RWPE2 (cell line): ENCODE results near the gene MEAK7.

Experiments used
- ATAC-seq: fragments of 200-7000 bp; cut with Tn5 transposase; 3 replicates; pipeline ENCODE4 v1.9.1; 2021; ENCODE audit warnings: low read depth
- DNase-seq: peaks from one replicate; pipeline ENCODE4 v3.0.0-alpha.2; 2020; ENCODE audit warnings: low spot score
- H3K27ac ChIP-seq: fragments of 450-650 bp; 2 replicates; pipeline ENCODE4 v1.5.1; 2017; ENCODE audit warnings: mild to moderate bottlenecking; ENCODE audit not compliant: poor library complexity, severe bottlenecking
- H3K27me3 ChIP-seq: fragments of 250-450 bp; sonication (Bioruptor Pico); 2 replicates; pipeline ENCODE4 v1.5.1; 2021; ENCODE audit warnings: mild to moderate bottlenecking, moderate library complexity; ENCODE audit not compliant: insufficient read depth, poor library complexity, severe bottlenecking
- H3K36me3 ChIP-seq: fragments of 250-450 bp; sonication (Bioruptor Pico); 2 replicates; pipeline ENCODE4 v1.5.1; 2020; ENCODE audit warnings: low read depth, mild to moderate bottlenecking, moderate library complexity
- H3K4me1 ChIP-seq: fragments of 250-450 bp; sonication (Bioruptor Pico); 2 replicates; pipeline ENCODE4 v1.5.1; 2021; ENCODE audit warnings: mild to moderate bottlenecking, moderate library complexity; ENCODE audit not compliant: insufficient read depth, poor library complexity, severe bottlenecking
- H3K4me3 ChIP-seq: fragments of 250-450 bp; sonication (Bioruptor Pico); 2 replicates; pipeline ENCODE4 v1.5.1; 2021; ENCODE audit warnings: mild to moderate bottlenecking, moderate library complexity; ENCODE audit not compliant: severe bottlenecking
- H3K9me3 ChIP-seq: fragments of 250-450 bp; sonication (Bioruptor Pico); 2 replicates; pipeline ENCODE4 v1.5.1; 2021; ENCODE audit warnings: mild to moderate bottlenecking, moderate library complexity; ENCODE audit not compliant: severe bottlenecking
- TF ChIP-seq, protein P1 (sequence below): fragments of 450-650 bp; IDR thresholded peaks from one replicate; pipeline ENCODE4 v1.5.1; 2017; ENCODE audit warnings: mild to moderate bottlenecking, moderate library complexity; ENCODE audit not compliant: poor library complexity, severe bottlenecking

Gene MEAK7

DNA sequence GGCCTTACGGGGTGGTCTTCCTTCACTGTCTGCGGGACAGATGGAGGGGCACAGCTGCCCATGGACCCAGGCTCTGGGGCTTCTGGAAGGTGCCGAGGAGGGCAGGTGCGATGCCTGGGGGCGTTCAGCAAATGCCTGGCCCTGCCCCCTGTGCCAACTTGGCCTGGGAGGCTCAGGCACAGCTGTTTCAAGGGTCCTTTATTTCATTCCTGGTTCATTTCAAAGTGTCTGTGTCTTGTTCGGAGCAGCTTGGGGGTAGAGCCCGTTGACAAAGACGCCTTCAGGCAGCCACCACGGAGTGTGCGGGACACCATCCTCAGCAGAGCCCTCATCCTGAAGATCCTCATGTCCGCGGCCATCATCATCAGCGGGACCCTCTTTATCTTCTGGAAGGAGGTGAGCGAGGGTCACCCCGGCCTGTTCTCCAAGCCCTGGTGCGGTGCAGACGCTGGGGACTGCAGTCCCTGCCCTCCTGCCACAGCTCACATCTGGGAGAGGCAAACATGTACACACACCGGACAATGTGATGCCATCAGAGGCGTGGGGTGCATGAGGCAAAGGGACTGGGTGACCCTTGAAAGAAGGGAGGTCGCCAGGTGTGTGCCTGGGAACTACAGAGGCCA lies 43.9 kb downstream of the MEAK7 start:
- TF ChIP-seq, protein P1, sequence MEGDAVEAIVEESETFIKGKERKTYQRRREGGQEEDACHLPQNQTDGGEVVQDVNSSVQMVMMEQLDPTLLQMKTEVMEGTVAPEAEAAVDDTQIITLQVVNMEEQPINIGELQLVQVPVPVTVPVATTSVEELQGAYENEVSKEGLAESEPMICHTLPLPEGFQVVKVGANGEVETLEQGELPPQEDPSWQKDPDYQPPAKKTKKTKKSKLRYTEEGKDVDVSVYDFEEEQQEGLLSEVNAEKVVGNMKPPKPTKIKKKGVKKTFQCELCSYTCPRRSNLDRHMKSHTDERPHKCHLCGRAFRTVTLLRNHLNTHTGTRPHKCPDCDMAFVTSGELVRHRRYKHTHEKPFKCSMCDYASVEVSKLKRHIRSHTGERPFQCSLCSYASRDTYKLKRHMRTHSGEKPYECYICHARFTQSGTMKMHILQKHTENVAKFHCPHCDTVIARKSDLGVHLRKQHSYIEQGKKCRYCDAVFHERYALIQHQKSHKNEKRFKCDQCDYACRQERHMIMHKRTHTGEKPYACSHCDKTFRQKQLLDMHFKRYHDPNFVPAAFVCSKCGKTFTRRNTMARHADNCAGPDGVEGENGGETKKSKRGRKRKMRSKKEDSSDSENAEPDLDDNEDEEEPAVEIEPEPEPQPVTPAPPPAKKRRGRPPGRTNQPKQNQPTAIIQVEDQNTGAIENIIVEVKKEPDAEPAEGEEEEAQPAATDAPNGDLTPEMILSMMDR, result no peak
- H3K27me3 ChIP-seq, result no peaks in the 10 kb centered on the region
- no peaks in the 10 kb centered on the region for H3K4me1 ChIP-seq
- H3K36me3 ChIP-seq, result peaks cover 55% of the 10 kb centered on the region
- H3K27ac ChIP-seq, result no peak overlapping the region
- no peaks in the 10 kb centered on the region for H3K9me3 ChIP-seq
- ATAC-seq, result no peak; the same call in 2 of the 3 replicates
- no peak overlapping the region for H3K4me3 ChIP-seq
- DNase-seq, result peak; percentile 52

DNA sequence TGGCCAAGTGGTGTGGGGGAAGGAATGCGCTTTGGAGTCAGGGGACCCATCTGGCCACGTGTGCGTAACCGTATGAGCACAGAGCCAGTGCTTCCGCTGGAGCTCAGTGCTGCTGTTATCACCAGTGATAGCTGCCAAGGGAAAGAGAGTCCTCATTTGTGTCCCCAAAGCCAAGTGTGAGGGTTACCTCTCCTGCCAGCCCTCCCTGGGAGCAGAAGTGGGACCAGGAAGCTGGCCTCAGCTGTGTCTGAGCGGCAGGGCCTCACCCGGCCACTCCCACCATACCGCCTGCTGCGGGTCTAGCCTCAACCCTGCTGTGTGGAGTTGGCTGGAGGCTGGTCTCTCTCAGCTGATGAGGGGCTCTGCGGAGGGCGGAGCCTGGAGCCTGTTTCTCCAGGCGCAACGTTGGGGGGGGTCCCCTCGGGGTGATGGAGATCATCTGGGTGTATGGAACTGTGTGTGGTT lies 44.5 kb downstream of the MEAK7 start:
- H3K27ac ChIP-seq, result no peak overlapping the region
- TF ChIP-seq, protein P1, result no peak
- peaks cover 55% of the 10 kb centered on the region for H3K36me3 ChIP-seq
- no peaks in the 10 kb centered on the region for H3K9me3 ChIP-seq
- no peak for ATAC-seq
- no peaks in the 10 kb centered on the region for H3K27me3 ChIP-seq
- no peak overlapping the region for H3K4me3 ChIP-seq
- peak; percentile 47 for DNase-seq
- H3K4me1 ChIP-seq, result no peaks in the 10 kb centered on the region

DNA sequence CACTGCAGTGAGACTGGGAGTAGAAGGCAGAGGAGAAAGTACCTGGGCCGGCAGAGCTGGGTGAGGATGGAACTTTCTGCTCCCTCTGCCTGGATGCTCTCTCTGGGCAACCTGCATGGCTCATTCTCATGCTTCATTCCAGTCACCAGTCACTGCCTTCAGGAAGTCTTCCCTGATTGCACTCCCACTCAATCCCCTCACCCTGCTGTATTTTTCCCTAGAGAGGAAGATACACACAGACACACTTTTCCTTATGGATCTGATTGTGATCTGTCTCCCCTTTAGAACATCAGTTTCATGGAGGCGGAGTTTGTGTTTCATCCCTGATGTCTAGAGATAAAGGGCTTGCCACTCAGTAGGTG lies 44.9 kb downstream of the MEAK7 start:
- Histone ChIP-seq H3K36me3 (peaks cover 54% of the 10 kb centered on the region), H3K4me3 (no peak overlapping the region), H3K27ac (no peak overlapping the region), H3K9me3 (no peaks in the 10 kb centered on the region), H3K4me1 (no peaks in the 10 kb centered on the region), H3K27me3 (no peaks in the 10 kb centered on the region)
- DNase-seq (no peak), ATAC-seq (no peak)
- TF ChIP-seq, protein P1, result no peak

DNA sequence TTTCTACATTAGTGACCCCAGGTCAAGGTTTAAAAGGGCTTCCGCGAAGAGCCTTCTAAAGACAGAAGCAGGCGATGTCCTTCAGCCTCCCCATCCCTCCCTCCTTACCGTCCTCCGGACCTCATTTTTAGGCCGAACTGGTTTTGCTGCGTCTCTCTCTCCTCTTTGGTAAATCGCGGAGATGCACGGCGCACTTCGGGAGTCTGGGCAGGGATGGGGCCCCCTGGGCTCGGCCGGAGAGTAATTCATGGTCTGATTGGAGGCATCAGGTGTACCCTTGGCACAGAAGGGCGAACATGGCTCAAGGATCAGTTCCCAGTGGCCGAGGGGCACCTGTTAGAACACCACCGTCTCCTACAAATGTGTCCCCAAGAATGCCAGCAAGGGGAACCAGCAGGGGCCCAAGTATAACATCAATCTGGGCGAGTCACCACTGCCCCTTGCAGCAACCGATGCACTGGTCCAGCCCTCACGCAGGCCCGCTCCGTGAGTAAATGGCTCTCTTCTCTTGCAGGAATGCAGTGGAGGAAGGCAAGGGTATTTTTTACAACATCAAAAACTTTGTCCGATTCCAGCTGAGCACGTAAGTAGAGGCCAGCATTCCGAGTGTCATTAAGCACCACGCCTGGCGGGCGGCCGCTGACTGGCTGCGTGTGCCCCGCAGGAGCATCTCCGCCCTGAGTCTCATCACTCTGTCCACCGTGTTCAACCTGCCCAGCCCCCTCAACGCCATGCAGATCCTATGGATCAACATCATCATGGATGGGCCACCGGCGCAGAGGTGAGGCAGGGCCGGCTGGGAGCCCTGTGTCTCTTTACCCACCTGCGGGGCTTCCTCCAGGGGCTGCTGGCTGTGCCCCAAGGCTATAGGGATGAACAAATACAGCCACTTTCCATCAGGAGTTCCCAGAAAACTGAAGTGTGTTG lies 45.6 kb downstream of the MEAK7 start:
- H3K4me1 ChIP-seq, result no peaks in the 10 kb centered on the region
- no peaks in the 10 kb centered on the region for H3K9me3 ChIP-seq
- ATAC-seq, result no peak
- H3K36me3 ChIP-seq, result peaks cover 55% of the 10 kb centered on the region
- DNase-seq, result peak; percentile 58
- H3K27me3 ChIP-seq, result no peaks in the 10 kb centered on the region
- no peak overlapping the region for H3K27ac ChIP-seq
- TF ChIP-seq, protein P1, result no peak
- no peak overlapping the region for H3K4me3 ChIP-seq
